GM21723 (cell line): ENCODE data around the gene LCOR.
"Not testable (repeated sequence)": the region's sequence is repeated elsewhere in the genome, so short reads cannot be mapped to it uniquely, and the experiment has no call there.

Experiments used
- ATAC-seq: cut with Tn5 transposase; IDR thresholded peaks from one replicate; pipeline ENCODE4 v1.9.1; 2021; ENCODE audit warnings: mild to moderate bottlenecking, moderate library complexity; ENCODE audit not compliant: unreplicated experiment

Gene LCOR

DNA sequence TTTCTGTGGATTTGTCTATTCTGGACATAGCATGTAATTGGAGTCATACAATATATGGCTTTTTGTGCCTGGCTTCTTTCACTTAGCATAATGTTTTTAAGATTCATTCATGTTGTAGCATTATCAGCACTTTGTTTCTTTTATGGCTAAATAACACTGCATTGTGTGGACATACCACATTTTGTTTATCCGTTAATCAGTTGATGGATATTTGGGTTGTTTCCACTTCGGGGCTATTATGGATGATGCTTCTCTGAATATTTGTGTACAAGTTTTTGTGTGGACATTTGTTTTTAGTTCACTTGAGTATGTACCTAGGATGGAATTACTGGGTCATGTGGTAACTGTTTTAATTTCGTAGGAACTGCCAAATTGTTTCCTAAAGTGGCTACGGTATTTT is 6.4 kb downstream of the LCOR start:
- no peak for ATAC-seq

- ATAC-seq = no peak
Observed at GRCh38 chr10:96840841-96841518, 8.9 kb downstream of the LCOR start.

GRCh38 chr10:96842896-96843723 is 11.0 kb downstream of the LCOR start:
- ATAC-seq = no peak

DNA sequence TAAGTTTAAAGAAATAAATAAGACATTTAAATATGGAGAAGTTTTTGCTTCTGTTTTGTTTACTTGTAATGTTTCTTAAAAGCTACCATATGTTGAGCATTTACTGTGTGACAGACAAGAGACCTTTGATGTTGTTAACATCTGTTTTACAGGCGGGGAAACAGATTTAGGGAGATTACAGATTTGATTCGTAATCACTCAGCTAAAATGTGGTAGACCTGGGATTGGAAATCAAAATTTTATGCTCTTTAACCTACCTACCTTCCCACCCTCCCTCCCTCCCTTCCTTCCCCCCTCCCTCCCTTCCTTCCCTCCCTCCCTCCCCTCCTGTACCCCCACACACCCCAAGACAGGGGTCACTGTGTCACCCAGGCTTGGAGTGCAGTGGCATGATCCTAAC is 11.7 kb downstream of the LCOR start:
- ATAC-seq = no peak

DNA sequence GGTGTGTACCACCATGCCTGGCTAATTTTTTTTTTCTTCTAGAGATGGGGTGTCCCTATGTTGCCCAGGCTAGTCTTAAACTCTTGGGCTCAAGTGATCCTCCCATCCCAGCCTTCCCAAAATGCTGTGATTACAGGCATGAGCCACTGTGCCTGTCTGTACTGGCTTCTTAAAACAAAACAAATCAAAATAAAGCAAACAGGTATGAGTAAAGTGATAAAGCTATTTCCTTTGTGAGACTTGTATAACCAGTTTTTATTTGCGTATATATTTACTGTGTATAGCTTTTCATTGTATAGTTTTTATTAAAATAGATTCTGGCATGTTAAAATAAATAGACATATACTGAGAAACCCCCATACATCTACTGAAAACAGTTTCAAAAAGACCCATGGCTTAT is 14.3 kb downstream of the LCOR start:
- no peak for ATAC-seq

DNA sequence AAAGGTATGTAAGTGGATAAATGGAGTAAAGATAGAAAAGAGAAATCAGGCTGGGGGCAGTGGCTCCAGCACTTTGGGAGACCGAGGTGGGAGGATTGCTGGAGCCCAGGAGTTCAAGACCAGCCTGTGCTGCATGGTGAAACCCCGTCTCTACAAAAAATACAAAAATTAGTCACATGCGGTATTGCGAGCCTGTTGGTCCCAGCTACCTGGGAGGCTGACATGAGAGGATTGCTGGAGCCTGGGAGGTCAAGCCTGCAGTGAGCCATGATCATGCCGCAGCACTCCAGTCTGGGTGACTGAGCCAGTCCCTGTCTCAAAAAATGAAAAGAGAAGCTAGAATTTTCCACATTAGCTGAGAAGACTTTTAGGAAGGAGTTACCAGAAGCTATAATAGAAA is 14.8 kb downstream of the LCOR start:
- ATAC-seq = no peak

DNA sequence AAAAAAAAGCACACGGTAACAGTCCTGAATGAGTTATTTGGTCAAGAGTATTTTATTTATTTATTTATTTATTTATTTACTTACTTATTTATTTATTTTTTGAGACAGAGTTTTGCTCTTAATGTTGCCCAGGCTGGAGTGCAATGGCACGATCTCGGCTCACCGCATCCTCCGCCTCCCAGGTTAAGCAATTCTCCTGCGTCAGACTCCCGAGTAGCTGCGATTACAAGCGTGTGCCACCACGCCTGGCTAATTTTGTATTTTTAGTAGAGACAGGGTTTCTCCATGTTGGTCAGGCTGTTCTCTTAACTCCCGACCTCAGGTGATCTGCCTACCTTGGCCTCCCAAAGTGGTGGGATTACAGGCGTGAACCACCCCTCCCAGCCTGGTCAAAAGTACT is 15.3 kb downstream of the LCOR start:
- not testable (repeated sequence) for ATAC-seq

DNA sequence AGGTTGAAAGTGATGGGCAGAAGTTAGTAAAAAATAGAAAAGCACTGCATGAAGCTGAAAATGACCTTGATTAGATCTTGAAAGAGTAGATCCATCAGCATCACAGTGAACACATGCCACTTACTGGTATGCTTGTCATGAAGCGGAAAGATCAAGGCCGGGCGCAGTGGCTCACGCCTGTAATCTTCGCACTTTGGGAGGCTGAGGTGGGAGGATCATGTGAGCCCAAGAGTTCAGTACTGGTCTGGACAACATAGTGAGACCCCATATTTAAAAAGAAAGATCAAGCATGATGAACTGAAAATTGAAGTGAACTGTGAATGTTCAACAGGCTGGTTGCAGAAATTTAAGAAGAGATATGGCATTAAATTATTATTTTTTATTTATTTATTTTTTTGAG is 18.0 kb downstream of the LCOR start:
- no peak for ATAC-seq

- no peak for ATAC-seq
Observed at GRCh38 chr10:96850825-96851224, 18.7 kb downstream of the LCOR start.

DNA sequence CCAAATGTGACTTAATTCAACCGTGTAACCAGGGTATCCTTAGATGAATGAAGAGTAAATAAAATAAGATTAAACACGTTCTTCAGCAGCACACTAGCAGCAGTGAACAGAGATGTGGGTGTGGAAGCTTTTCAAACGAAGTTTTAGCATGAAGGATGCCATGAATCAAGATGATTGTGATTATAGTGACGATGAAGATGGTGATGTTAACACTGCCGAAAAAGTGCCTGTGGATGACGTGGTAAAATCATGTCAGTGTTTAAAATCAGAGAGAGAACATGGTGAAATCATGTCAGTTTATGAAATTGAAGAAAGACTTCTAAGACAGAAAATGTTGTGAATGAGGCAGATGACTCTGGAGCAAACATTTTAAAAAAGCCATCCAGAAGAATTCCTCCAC is 19.2 kb downstream of the LCOR start:
- ATAC-seq = no peak

- ATAC-seq = no peak
Observed at GRCh38 chr10:96856317-96856716, 24.2 kb downstream of the LCOR start.

GRCh38 chr10:96857301-96858012 is 25.4 kb downstream of the LCOR start:
- no peak for ATAC-seq

DNA sequence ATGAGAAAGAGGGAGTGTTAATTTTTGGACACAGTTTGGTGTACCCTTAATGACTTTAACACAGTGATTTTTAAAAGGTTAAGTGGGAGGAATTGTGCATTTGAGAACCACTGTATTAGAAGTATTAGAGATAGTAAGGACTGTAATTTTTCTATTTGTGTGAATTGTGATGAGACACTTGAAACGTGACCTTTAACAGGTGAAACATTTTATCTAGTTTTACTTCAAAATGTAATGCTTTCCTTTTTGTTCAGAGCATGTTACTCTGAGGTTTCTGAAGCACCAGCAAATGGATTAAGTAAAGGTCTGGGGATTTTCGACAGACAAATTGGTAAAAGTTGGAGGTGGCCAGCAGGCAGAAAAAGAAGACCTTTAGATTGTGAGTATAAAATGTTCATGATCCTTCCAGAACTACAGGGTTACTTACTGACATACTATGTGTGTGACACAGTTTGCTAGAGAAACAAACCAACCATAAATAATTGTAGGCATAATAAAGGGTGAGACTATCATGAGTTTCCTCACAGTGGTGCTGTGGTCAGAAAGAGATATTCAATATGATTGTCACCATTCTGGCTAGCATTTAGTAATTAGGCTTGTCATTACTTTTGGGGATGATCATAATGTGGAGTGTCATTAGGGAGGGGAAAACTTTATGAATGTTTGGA is 26.1 kb downstream of the LCOR start:
- ATAC-seq = no peak

DNA sequence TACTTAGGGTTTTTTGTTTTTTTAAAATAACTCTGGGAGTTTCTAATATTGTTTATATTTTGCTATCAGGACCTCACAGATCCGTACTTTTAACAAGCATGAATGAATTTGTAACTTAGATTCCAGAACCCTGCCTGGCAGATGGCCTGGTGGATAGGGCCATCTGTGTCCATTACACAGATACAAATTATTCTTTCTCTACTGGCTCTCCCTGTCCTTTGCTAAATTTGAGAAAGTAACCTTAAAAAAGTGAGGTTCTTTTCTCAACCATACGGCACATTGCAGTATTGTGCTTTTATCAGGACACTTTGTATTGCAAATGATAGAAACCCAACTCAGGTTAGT is 26.6 kb downstream of the LCOR start:
- no peak for ATAC-seq

- no peak for ATAC-seq
Observed at GRCh38 chr10:96860631-96861277, 28.7 kb downstream of the LCOR start.

DNA sequence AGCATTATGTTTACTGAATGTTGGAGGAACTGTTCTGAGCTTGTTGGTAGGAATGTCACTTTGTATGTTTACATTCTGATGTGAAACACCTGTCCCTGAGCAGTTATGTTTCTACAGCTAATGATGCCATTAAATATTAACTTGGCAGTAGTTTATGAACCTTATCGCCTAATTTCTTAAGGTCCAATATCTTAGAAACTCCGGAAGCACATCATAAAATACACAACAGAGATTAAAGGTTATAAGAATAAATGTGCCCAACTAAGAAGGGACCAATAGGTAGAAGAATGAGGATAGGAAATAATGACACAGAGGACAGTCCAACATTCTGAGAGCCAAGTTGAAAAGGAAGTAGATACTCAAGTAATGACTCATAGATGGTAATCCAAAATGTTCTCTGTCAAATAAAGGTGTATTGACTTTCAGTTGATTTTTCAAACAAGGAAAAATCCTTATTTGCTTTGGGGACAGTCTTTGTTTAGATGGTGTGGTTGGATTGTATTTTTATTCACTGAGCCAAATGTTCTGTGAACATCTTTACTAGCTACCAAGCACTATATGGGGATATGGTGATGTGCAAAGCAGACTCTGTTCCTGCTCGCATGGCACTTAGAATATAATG is 31.9 kb downstream of the LCOR start:
- ATAC-seq = no peak

GRCh38 chr10:96873086-96873485 is 41.0 kb downstream of the LCOR start:
- ATAC-seq = no peak

DNA sequence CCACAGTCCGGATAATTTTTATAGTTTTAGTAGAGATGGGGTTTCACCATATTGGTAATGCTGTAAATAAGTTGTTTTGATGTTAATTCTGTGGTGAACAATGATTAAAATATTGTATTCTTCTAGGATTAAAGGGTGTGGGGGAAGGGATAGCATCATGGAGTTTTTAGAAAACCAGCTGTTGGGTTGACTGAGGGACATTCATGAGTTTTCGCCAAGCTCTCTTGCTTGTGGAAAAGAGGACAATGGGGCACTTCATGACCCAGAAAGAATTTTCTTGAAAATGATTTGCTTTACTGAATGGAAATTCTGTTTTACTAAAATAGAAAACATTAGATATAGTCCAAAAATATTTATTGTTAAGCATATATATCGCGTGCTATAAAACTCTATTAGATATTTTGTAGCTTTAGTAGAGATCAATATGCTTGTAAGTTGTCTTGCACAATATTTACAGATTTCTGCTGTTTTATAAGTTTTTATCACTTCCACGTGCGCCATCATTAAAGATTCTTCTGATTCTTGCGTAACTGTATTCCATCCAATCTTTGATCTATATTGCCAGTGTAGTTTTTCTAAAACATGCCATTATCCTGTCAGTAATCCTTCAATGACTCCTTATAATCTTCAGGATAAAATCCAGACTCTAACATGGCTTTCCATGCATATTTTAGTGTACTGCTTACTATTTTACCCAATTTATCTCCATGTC is 41.8 kb downstream of the LCOR start:
- no peak for ATAC-seq

DNA sequence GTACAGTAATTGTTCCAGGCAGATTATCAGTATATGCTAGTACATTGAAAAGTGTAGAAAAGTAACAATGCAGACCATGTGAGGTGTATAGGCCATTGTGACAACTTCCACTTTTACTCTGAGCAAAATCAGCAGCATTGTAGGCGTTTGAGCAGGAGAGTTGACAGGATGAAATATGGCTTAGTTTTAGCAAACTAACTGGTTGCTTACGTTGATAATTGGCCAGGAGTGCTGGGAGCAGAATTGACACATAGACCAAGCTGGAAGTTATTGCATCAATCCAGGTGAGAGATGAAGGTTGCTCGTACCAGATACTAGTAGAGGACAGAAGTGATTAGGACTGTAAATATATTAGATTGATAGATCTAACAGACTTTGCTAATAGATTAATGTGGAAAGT is 46.0 kb downstream of the LCOR start:
- ATAC-seq = no peak

DNA sequence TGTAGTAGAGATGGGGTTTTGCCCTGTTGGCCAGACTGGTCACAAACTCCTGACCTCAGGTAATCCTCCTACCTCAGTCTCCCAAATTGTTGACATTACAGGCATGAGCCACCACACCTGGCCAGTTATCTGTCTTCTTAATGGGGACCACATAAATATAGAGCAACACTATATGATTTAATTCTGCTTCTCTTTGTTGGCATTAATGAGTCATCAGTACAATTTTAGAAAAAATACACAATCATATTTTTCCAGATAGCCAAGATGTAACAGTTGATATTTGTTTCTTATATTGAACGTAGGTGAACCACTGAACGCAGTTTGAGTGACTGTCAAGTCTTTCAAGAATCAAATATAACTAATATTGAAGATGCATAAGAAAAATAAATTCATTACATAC is 48.5 kb downstream of the LCOR start:
- ATAC-seq = no peak
